VCaP (cell line): ENCODE data around the gene RNASE8.

Experiments
- H3K27ac ChIP-seq: fragments of 450-650 bp; 2 replicates; pipeline ENCODE4 v1.5.1; 2017
- CTCF ChIP-seq: fragments of 450-650 bp; conservative IDR thresholded peaks from 2 replicates; pipeline ENCODE4 v1.5.1; 2017; ENCODE audit warnings: mild to moderate bottlenecking, moderate library complexity

The RNASE8 gene

GRCh38 chr14:21055432-21056117 lies 2.0 kb upstream of the RNASE8 start:
- peak overlapping the region; percentile 32 for H3K27ac ChIP-seq
- TF ChIP-seq CTCF, result no peak

GRCh38 chr14:21056520-21057163 lies 980 bp upstream of the RNASE8 start:
- TF ChIP-seq CTCF, result no peak
- no peak overlapping the region for H3K27ac ChIP-seq

- H3K27ac ChIP-seq, result no peak overlapping the region
- no peak for TF ChIP-seq CTCF
Measured at GRCh38 chr14:21058903-21059302, 1.3 kb downstream of the RNASE8 start.

- H3K27ac ChIP-seq, result no peak overlapping the region
- TF ChIP-seq CTCF, result no peak
Measured at GRCh38 chr14:21059842-21060613, 2.4 kb downstream of the RNASE8 start.

GRCh38 chr14:21060614-21061346 lies 3.2 kb downstream of the RNASE8 start:
- H3K27ac ChIP-seq, result no peak overlapping the region

GRCh38 chr14:21061347-21061668 lies 3.7 kb downstream of the RNASE8 start:
- H3K27ac ChIP-seq, result no peak overlapping the region
- no peak for TF ChIP-seq CTCF

More at GRCh38 chr14:21060614-21061346, 3.2 kb downstream of the RNASE8 start:
- TF ChIP-seq CTCF, result no peak

- no peak for TF ChIP-seq CTCF
- no peak overlapping the region for H3K27ac ChIP-seq
Measured at GRCh38 chr14:21063479-21063878, 5.9 kb downstream of the RNASE8 start.
